Measurements from ENCODE around the gene ANXA2R. TPM values are rescaled to one million over a fixed set of nuclear protein-coding genes. Genes with fewer than 3 reads are reported as not detected.

Gene ANXA2R
- total RNA-seq, 1 experiment from 2014 or later = 0.72 TPM

DNA sequence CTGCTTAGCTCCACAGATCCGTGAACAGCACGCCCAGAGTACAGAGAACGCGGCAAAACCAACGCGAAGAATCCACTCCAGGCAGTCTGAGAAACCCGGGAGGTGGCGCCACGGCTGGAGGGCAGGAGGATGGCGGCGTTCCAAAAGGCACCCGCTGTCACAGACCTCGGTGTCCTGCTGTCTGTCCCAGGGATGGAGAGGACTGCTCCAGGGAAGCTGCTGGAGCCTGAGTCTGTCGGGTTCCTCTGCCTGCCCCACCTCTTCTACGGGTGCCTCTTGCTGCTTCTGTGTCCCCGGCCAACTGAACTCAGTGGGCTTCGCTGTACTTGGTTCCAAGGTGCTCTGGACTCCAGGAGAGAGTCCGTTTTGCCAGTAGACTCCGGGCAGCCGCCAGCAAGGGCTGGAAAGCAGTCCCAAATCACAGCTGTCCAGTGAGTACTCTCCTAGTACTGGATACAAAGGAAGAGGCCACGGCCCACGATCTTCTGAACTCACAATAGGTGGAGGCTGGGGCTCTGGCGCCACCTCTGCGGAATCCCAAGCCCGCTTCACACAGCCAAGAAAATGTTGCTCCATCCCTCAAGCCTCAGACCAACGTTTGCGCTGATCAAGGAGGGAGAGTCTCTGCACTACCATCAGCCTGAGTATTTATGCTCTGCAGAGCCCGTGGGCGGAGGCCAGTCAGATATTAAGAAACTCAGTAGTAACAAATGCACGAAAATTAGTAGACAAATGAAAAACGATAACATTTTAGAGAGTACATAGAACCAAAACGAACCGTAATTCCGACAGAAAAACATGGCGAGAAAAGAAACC lies 440 bp downstream of the ANXA2R start:
- Mint-ChIP-seq H3K9me3 (no peaks in the 10 kb centered on the region), H3K27ac (no peak overlapping the region), H3K27me3 (ENCODE audit: low read depth) (peaks cover 95% of the 10 kb centered on the region), H3K4me3 (peak overlapping the region; percentile 74), H3K36me3 (no peaks in the 10 kb centered on the region), H3K4me1 (peaks cover 61% of the 10 kb centered on the region)
- ChIA-PET POLR2A (no interaction called here), CTCF (interaction anchor here (0.8 to 1.4 kb wide), 3 partner anchors 32 to 150 kb away, joined by 3 to 7 read pairs (median 3); no protein-coding TSS in a partner anchor)
- DNase-seq (ENCODE audit: low spot score) (peak; percentile 53), ATAC-seq (peak; percentile 20)
- TF ChIP-seq, protein P1, sequence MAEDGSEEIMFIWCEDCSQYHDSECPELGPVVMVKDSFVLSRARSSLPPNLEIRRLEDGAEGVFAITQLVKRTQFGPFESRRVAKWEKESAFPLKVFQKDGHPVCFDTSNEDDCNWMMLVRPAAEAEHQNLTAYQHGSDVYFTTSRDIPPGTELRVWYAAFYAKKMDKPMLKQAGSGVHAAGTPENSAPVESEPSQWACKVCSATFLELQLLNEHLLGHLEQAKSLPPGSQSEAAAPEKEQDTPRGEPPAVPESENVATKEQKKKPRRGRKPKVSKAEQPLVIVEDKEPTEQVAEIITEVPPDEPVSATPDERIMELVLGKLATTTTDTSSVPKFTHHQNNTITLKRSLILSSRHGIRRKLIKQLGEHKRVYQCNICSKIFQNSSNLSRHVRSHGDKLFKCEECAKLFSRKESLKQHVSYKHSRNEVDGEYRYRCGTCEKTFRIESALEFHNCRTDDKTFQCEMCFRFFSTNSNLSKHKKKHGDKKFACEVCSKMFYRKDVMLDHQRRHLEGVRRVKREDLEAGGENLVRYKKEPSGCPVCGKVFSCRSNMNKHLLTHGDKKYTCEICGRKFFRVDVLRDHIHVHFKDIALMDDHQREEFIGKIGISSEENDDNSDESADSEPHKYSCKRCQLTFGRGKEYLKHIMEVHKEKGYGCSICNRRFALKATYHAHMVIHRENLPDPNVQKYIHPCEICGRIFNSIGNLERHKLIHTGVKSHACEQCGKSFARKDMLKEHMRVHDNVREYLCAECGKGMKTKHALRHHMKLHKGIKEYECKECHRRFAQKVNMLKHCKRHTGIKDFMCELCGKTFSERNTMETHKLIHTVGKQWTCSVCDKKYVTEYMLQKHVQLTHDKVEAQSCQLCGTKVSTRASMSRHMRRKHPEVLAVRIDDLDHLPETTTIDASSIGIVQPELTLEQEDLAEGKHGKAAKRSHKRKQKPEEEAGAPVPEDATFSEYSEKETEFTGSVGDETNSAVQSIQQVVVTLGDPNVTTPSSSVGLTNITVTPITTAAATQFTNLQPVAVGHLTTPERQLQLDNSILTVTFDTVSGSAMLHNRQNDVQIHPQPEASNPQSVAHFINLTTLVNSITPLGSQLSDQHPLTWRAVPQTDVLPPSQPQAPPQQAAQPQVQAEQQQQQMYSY (CRISPR knock-in tag; IDR thresholded peaks at IDR 0.05) = peak; percentile 70
- TF ChIP-seq ERG (CRISPR knock-in tag; IDR thresholded peaks at IDR 0.05) = no peak
- no peak for TF ChIP-seq AFF4 (CRISPR knock-in tag; IDR thresholded peaks at IDR 0.05; ENCODE audit: borderline replicate concordance)

DNA sequence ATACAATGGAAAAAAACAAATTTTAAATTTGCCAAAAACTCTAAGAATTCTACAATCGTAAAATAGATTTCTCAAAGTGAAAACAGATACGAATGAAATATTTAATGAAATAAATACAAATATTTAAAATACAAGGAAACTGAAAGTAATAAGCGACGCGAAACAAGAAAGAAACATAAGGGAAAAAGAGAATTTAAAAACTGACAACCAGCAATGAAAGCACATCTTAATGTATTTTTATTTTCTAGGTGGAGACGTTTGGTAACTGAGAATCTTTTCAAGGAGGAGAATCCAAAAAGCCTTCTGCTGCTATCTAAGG lies 1.0 kb downstream of the ANXA2R start:
- no peak overlapping the region for H3K27ac Mint-ChIP-seq
- no peak for ATAC-seq
- H3K4me3 Mint-ChIP-seq = peak overlapping the region; percentile 74
- H3K27me3 Mint-ChIP-seq (ENCODE audit: low read depth) = peaks cover 95% of the 10 kb centered on the region
- H3K9me3 Mint-ChIP-seq = no peaks in the 10 kb centered on the region
- H3K36me3 Mint-ChIP-seq = no peaks in the 10 kb centered on the region
- no peak for DNase-seq (ENCODE audit: low spot score)
- ChIA-PET POLR2A (no interaction called here), CTCF (interaction anchor here (0.8 to 1.4 kb wide), 4 partner anchors 19 to 150 kb away, joined by 3 to 7 read pairs (median 3); no protein-coding TSS in a partner anchor)
- peaks cover 61% of the 10 kb centered on the region for H3K4me1 Mint-ChIP-seq
- TF ChIP-seq PREB (CRISPR knock-in tag; IDR thresholded peaks at IDR 0.05; ENCODE audit: borderline replicate concordance) = no peak
- TF ChIP-seq NR2C2 (CRISPR knock-in tag; IDR thresholded peaks at IDR 0.05) = no peak
- no peak for TF ChIP-seq ZNF317 (CRISPR knock-in tag; IDR thresholded peaks at IDR 0.05; ENCODE audit: borderline replicate concordance, low read depth)
- TF ChIP-seq, protein P2, sequence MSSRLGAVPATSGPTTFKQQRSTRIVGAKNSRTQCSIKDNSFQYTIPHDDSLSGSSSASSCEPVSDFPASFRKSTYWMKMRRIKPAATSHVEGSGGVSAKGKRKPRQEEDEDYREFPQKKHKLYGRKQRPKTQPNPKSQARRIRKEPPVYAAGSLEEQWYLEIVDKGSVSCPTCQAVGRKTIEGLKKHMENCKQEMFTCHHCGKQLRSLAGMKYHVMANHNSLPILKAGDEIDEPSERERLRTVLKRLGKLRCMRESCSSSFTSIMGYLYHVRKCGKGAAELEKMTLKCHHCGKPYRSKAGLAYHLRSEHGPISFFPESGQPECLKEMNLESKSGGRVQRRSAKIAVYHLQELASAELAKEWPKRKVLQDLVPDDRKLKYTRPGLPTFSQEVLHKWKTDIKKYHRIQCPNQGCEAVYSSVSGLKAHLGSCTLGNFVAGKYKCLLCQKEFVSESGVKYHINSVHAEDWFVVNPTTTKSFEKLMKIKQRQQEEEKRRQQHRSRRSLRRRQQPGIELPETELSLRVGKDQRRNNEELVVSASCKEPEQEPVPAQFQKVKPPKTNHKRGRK (CRISPR knock-in tag; IDR thresholded peaks at IDR 0.05; ENCODE audit: borderline replicate concordance) = no peak
- TF ChIP-seq ZNF232 (CRISPR knock-in tag; IDR thresholded peaks at IDR 0.05) = no peak
- TF ChIP-seq, protein P3, sequence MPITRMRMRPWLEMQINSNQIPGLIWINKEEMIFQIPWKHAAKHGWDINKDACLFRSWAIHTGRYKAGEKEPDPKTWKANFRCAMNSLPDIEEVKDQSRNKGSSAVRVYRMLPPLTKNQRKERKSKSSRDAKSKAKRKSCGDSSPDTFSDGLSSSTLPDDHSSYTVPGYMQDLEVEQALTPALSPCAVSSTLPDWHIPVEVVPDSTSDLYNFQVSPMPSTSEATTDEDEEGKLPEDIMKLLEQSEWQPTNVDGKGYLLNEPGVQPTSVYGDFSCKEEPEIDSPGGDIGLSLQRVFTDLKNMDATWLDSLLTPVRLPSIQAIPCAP (CRISPR knock-in tag; IDR thresholded peaks at IDR 0.05) = no peak
- TF ChIP-seq, protein P4, sequence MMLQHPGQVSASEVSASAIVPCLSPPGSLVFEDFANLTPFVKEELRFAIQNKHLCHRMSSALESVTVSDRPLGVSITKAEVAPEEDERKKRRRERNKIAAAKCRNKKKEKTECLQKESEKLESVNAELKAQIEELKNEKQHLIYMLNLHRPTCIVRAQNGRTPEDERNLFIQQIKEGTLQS (CRISPR knock-in tag; conservative IDR thresholded peaks at IDR 0.05) = no peak
- TF ChIP-seq ZNF396 (CRISPR knock-in tag; IDR thresholded peaks at IDR 0.05; ENCODE audit: borderline replicate concordance) = no peak
- TF ChIP-seq, protein P5, sequence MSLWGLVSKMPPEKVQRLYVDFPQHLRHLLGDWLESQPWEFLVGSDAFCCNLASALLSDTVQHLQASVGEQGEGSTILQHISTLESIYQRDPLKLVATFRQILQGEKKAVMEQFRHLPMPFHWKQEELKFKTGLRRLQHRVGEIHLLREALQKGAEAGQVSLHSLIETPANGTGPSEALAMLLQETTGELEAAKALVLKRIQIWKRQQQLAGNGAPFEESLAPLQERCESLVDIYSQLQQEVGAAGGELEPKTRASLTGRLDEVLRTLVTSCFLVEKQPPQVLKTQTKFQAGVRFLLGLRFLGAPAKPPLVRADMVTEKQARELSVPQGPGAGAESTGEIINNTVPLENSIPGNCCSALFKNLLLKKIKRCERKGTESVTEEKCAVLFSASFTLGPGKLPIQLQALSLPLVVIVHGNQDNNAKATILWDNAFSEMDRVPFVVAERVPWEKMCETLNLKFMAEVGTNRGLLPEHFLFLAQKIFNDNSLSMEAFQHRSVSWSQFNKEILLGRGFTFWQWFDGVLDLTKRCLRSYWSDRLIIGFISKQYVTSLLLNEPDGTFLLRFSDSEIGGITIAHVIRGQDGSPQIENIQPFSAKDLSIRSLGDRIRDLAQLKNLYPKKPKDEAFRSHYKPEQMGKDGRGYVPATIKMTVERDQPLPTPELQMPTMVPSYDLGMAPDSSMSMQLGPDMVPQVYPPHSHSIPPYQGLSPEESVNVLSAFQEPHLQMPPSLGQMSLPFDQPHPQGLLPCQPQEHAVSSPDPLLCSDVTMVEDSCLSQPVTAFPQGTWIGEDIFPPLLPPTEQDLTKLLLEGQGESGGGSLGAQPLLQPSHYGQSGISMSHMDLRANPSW (CRISPR knock-in tag; conservative IDR thresholded peaks at IDR 0.05; ENCODE audit: low read depth) = no peak
- TF ChIP-seq NFATC4 (CRISPR knock-in tag; IDR thresholded peaks at IDR 0.05) = no peak
- TF ChIP-seq, protein P6, sequence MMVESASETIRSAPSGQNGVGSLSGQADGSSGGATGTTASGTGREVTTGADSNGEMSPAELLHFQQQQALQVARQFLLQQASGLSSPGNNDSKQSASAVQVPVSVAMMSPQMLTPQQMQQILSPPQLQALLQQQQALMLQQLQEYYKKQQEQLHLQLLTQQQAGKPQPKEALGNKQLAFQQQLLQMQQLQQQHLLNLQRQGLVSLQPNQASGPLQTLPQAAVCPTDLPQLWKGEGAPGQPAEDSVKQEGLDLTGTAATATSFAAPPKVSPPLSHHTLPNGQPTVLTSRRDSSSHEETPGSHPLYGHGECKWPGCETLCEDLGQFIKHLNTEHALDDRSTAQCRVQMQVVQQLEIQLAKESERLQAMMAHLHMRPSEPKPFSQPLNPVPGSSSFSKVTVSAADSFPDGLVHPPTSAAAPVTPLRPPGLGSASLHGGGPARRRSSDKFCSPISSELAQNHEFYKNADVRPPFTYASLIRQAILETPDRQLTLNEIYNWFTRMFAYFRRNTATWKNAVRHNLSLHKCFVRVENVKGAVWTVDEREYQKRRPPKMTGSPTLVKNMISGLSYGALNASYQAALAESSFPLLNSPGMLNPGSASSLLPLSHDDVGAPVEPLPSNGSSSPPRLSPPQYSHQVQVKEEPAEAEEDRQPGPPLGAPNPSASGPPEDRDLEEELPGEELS (CRISPR knock-in tag; IDR thresholded peaks at IDR 0.05) = no peak
